ENCODE results near the gene MEGF9.
A peak's percentile ranks its signal among the peaks of the same experiment; 100 is the strongest.

MEGF9 gene

GRCh38 chr9:120705174-120705573 lies 9.1 kb downstream of the MEGF9 start:
- ATAC-seq (replicated peaks): no peak
- peaks cover 4 to 6% of the 10 kb centered on the region in 2 donors for H3K4me1 Mint-ChIP-seq
- H3K27me3 Mint-ChIP-seq: no peaks in the 10 kb centered on the region
- H3K4me3 Mint-ChIP-seq: no peak overlapping the region
- no peak overlapping the region for H3K27ac Mint-ChIP-seq
- H3K9me3 Mint-ChIP-seq: no peaks in the 10 kb centered on the region
- peaks cover 0 to 3% of the 10 kb centered on the region in 2 donors for H3K36me3 Mint-ChIP-seq
- DNase-seq: no peak

- no peak overlapping the region for H3K4me3 Mint-ChIP-seq
- ATAC-seq (replicated peaks) (no peak), DNase-seq (no peak)
- H3K27ac Mint-ChIP-seq: no peak overlapping the region
- H3K4me1 Mint-ChIP-seq: peaks cover 6 to 10% of the 10 kb centered on the region in 2 donors
- no peaks in the 10 kb centered on the region for H3K9me3 Mint-ChIP-seq
- H3K36me3 Mint-ChIP-seq: peaks cover 0 to 3% of the 10 kb centered on the region in 2 donors
- no peaks in the 10 kb centered on the region for H3K27me3 Mint-ChIP-seq
Measured at GRCh38 chr9:120702075-120702474, 12.2 kb downstream of the MEGF9 start.

- no peak overlapping the region for H3K4me3 Mint-ChIP-seq
- H3K27me3 Mint-ChIP-seq: no peaks in the 10 kb centered on the region
- H3K36me3 Mint-ChIP-seq: peaks cover 0 to 3% of the 10 kb centered on the region in 2 donors
Measured at GRCh38 chr9:120701248-120701647, 13.0 kb downstream of the MEGF9 start.

GRCh38 chr9:120698766-120699165 lies 15.5 kb downstream of the MEGF9 start:
- H3K4me1 Mint-ChIP-seq: peaks cover 18 to 25% of the 10 kb centered on the region in 2 donors
- H3K36me3 Mint-ChIP-seq: no peaks in the 10 kb centered on the region
- no peak overlapping the region for H3K4me3 Mint-ChIP-seq
- ATAC-seq (replicated peaks) (no peak), DNase-seq (no peak)
- H3K27me3 Mint-ChIP-seq: no peaks in the 10 kb centered on the region
- H3K9me3 Mint-ChIP-seq: no peaks in the 10 kb centered on the region
- H3K27ac Mint-ChIP-seq: no peak overlapping the region

More at GRCh38 chr9:120701248-120701647, 13.0 kb downstream of the MEGF9 start:
- H3K27ac Mint-ChIP-seq: no peak overlapping the region
- ATAC-seq (replicated peaks) (no peak), DNase-seq (no peak)
- H3K4me1 Mint-ChIP-seq: peaks cover 8 to 16% of the 10 kb centered on the region in 2 donors
- H3K9me3 Mint-ChIP-seq: no peaks in the 10 kb centered on the region

- H3K4me1 Mint-ChIP-seq: peaks cover 27 to 38% of the 10 kb centered on the region in 2 donors
- H3K4me3 Mint-ChIP-seq: no peak overlapping the region
- no peak for ATAC-seq (replicated peaks)
Measured at GRCh38 chr9:120697448-120697847, 16.8 kb downstream of the MEGF9 start.

GRCh38 chr9:120696551-120697230 lies 17.6 kb downstream of the MEGF9 start:
- DNase-seq: no peak
- no peaks in the 10 kb centered on the region for H3K36me3 Mint-ChIP-seq
- no peak overlapping the region for H3K4me3 Mint-ChIP-seq
- no peak overlapping the region for H3K27ac Mint-ChIP-seq
- peak in 1 of 2 donors; percentile 48 for ATAC-seq (replicated peaks)
- no peaks in the 10 kb centered on the region for H3K27me3 Mint-ChIP-seq
- peaks cover 29 to 41% of the 10 kb centered on the region in 2 donors for H3K4me1 Mint-ChIP-seq
- no peaks in the 10 kb centered on the region for H3K9me3 Mint-ChIP-seq

More at GRCh38 chr9:120697448-120697847, 16.8 kb downstream of the MEGF9 start:
- no peak overlapping the region for H3K27ac Mint-ChIP-seq
- H3K36me3 Mint-ChIP-seq: no peaks in the 10 kb centered on the region
- H3K27me3 Mint-ChIP-seq: no peaks in the 10 kb centered on the region
- DNase-seq: no peak
- H3K9me3 Mint-ChIP-seq: no peaks in the 10 kb centered on the region

- Mint-ChIP-seq H3K4me3 (no peak overlapping the region), H3K9me3 (no peaks in the 10 kb centered on the region), H3K27me3 (no peaks in the 10 kb centered on the region), H3K27ac (no peak overlapping the region), H3K36me3 (no peaks in the 10 kb centered on the region), H3K4me1 (peaks cover 29 to 41% of the 10 kb centered on the region in 2 donors)
- peak; percentile 37 to 45 for ATAC-seq (replicated peaks)
- DNase-seq: no peak
Measured at GRCh38 chr9:120694559-120694958, 19.7 kb downstream of the MEGF9 start.

GRCh38 chr9:120693700-120694008 lies 20.6 kb downstream of the MEGF9 start:
- Mint-ChIP-seq H3K36me3 (no peaks in the 10 kb centered on the region), H3K27ac (peak overlapping the region; percentile 20), H3K4me1 (peaks cover 29 to 41% of the 10 kb centered on the region in 2 donors), H3K9me3 (no peaks in the 10 kb centered on the region), H3K27me3 (no peaks in the 10 kb centered on the region), H3K4me3 (peak overlapping the region; percentile 5 to 25)
- DNase-seq (no peak), ATAC-seq (replicated peaks) (peak; percentile 78 to 79)

- Mint-ChIP-seq H3K4me1 (peaks cover 29 to 41% of the 10 kb centered on the region in 2 donors), H3K36me3 (no peaks in the 10 kb centered on the region), H3K27me3 (no peaks in the 10 kb centered on the region), H3K9me3 (no peaks in the 10 kb centered on the region), H3K4me3 (peak overlapping the region; percentile 34 to 37), H3K27ac (peak overlapping the region; percentile 81)
- DNase-seq: no peak
- ATAC-seq (replicated peaks): peak; percentile 78 to 85
Measured at GRCh38 chr9:120692901-120693699, 21.2 kb downstream of the MEGF9 start.

GRCh38 chr9:120690372-120690771 lies 23.9 kb downstream of the MEGF9 start:
- ATAC-seq (replicated peaks) (no peak), DNase-seq (no peak)
- peaks cover 0 to 2% of the 10 kb centered on the region in 2 donors for H3K9me3 Mint-ChIP-seq

GRCh38 chr9:120689860-120690259 lies 24.4 kb downstream of the MEGF9 start:
- Mint-ChIP-seq H3K36me3 (peaks cover 0 to 4% of the 10 kb centered on the region in 2 donors), H3K27me3 (no peaks in the 10 kb centered on the region), H3K27ac (no peak overlapping the region), H3K4me1 (peaks cover 20 to 27% of the 10 kb centered on the region in 2 donors), H3K9me3 (peaks cover 0 to 2% of the 10 kb centered on the region in 2 donors), H3K4me3 (no peak overlapping the region)
- DNase-seq (no peak), ATAC-seq (replicated peaks) (no peak)

More at GRCh38 chr9:120690372-120690771, 23.9 kb downstream of the MEGF9 start:
- H3K27me3 Mint-ChIP-seq: no peaks in the 10 kb centered on the region
- peaks cover 22 to 30% of the 10 kb centered on the region in 2 donors for H3K4me1 Mint-ChIP-seq
- H3K4me3 Mint-ChIP-seq: no peak overlapping the region
- H3K27ac Mint-ChIP-seq: no peak overlapping the region
- H3K36me3 Mint-ChIP-seq: peaks cover 0 to 4% of the 10 kb centered on the region in 2 donors

GRCh38 chr9:120688758-120689157 lies 25.5 kb downstream of the MEGF9 start:
- H3K27me3 Mint-ChIP-seq: no peaks in the 10 kb centered on the region
- H3K4me3 Mint-ChIP-seq: no peak overlapping the region
- H3K27ac Mint-ChIP-seq: no peak overlapping the region
- DNase-seq (no peak), ATAC-seq (replicated peaks) (no peak)
- H3K36me3 Mint-ChIP-seq: peaks cover 0 to 4% of the 10 kb centered on the region in 2 donors
- peaks cover 15 to 23% of the 10 kb centered on the region in 2 donors for H3K4me1 Mint-ChIP-seq
- peaks cover 0 to 2% of the 10 kb centered on the region in 2 donors for H3K9me3 Mint-ChIP-seq

- Mint-ChIP-seq H3K9me3 (peaks cover 0 to 2% of the 10 kb centered on the region in 2 donors), H3K27ac (no peak overlapping the region), H3K4me1 (peaks cover 12 to 21% of the 10 kb centered on the region in 2 donors), H3K36me3 (peaks cover 2 to 8% of the 10 kb centered on the region in 2 donors), H3K4me3 (no peak overlapping the region), H3K27me3 (no peaks in the 10 kb centered on the region)
- DNase-seq (no peak), ATAC-seq (replicated peaks) (no peak)
Measured at GRCh38 chr9:120683150-120683549, 31.1 kb downstream of the MEGF9 start.

GRCh38 chr9:120681121-120681520 lies 33.1 kb downstream of the MEGF9 start:
- no peak for DNase-seq
- no peak overlapping the region for H3K4me3 Mint-ChIP-seq
- peaks cover 12 to 21% of the 10 kb centered on the region in 2 donors for H3K4me1 Mint-ChIP-seq
- peaks cover 0 to 2% of the 10 kb centered on the region in 2 donors for H3K9me3 Mint-ChIP-seq
- no peaks in the 10 kb centered on the region for H3K27me3 Mint-ChIP-seq
- ATAC-seq (replicated peaks): no peak
- H3K27ac Mint-ChIP-seq: no peak overlapping the region
- peaks cover 2 to 8% of the 10 kb centered on the region in 2 donors for H3K36me3 Mint-ChIP-seq

Measured in stimulated activated naive B cell treated with anti-CD40 and anti-IgM and Interleukin-4, amounts not matched to agents 10 μg/mL and 1 μg/mL and 100 μg/mL, for 72 hours (primary cell).